Naive thymus-derived CD4-positive, alpha-beta T cell (primary cell): ENCODE data around the gene TNIK. TPM values are rescaled to one million over a fixed set of nuclear protein-coding genes. Genes with fewer than 3 reads are reported as not detected.
A peak's percentile ranks its signal among the peaks of the same experiment; 100 is the strongest.

Source experiments
- ATAC-seq: fragments of 150-1000 bp; cut with Tn5 transposase; 2 replicates; pipeline ENCODE4 v1.10.0; 2021; ENCODE audit warnings: mild to moderate bottlenecking, moderate library complexity
- CTCF ChIA-PET: fragments of 350-600 bp; sonication (Branson Sonifier 250); formaldehyde crosslinking; loops from one replicate; lab custom pipeline; 2021; ENCODE audit warnings: antibody characterized with exemption; lab: Charles Lee
- POLR2A ChIA-PET: fragments of 350-600 bp; sonication (Branson Sonifier 250); formaldehyde crosslinking; loops from one replicate; lab custom pipeline; 2021; ENCODE audit warnings: antibody characterized with exemption, inconsistent platforms; lab: Charles Lee
- DNase-seq, 9 donors: peaks; one replicate each; pipeline versions ENCODE4 v3.0.0 to v3.0.0-alpha.2; 2020 to 2022; ENCODE audit warnings: mixed read lengths in 1 of 9
- H3K27ac ChIP-seq: one replicate; pipeline ENCODE4 v1.7.0; 2013; ENCODE audit warnings: mild to moderate bottlenecking, low read depth, low read length, moderate library complexity
- H3K27me3 ChIP-seq, 2 donors: one replicate each; pipeline ENCODE4 v1.7.0; 2013; ENCODE audit warnings: low read length in 2 of 2, mild to moderate bottlenecking in 2 of 2, moderate library complexity in 2 of 2; ENCODE audit not compliant: control insufficient read depth in 2 of 2, insufficient read depth in 2 of 2
- H3K36me3 ChIP-seq, 3 experiments: 1 replicate in 2 of 3; 2 replicates in 1 of 3; pipeline ENCODE4 v1.7.0; 2013; ENCODE audit warnings: low read length in 3 of 3, mild to moderate bottlenecking in 3 of 3, moderate library complexity in 1 of 3; ENCODE audit not compliant: insufficient read depth in 3 of 3, control insufficient read depth in 2 of 3
- H3K4me1 ChIP-seq, 2 donors: one replicate each; pipeline ENCODE4 v1.7.0; 2013; ENCODE audit warnings: low read length in 2 of 2, mild to moderate bottlenecking in 2 of 2, moderate library complexity in 1 of 2; ENCODE audit not compliant: control insufficient read depth in 2 of 2, insufficient read depth in 2 of 2
- H3K4me3 ChIP-seq: 2 replicates; pipeline ENCODE4 v1.7.0; 2013; ENCODE audit warnings: mild to moderate bottlenecking, low read length
- H3K9me3 ChIP-seq, 3 experiments: 1 replicate in 2 of 3; 2 replicates in 1 of 3; pipeline ENCODE4 v1.7.0; 2013; ENCODE audit warnings: low read length in 3 of 3; ENCODE audit not compliant: control insufficient read depth in 2 of 3
- H3K27ac Mint-ChIP-seq, 9 donors: one replicate each; pipeline ENCODE4 v1.8.0; 2020 to 2022; ENCODE audit warnings: mixed read lengths in 9 of 9, mild to moderate bottlenecking in 8 of 9, moderate library complexity in 5 of 9, inconsistent platforms in 2 of 9
- H3K27me3 Mint-ChIP-seq, 5 donors: one replicate each; pipeline ENCODE4 v1.8.0; 2021 to 2022; ENCODE audit warnings: mixed read lengths in 5 of 5, mild to moderate bottlenecking in 1 of 5
- H3K36me3 Mint-ChIP-seq, 5 donors: one replicate each; pipeline ENCODE4 v1.8.0; 2020 to 2022; ENCODE audit warnings: mixed read lengths in 5 of 5, mild to moderate bottlenecking in 3 of 5, inconsistent platforms in 1 of 5
- H3K4me1 Mint-ChIP-seq, 7 donors: one replicate each; pipeline ENCODE4 v1.8.0; 2020 to 2022; ENCODE audit warnings: mixed read lengths in 7 of 7, mild to moderate bottlenecking in 3 of 7, inconsistent platforms in 1 of 7
- H3K4me3 Mint-ChIP-seq, 10 donors: one replicate each; pipeline ENCODE4 v1.8.0; 2020 to 2022; ENCODE audit warnings: mild to moderate bottlenecking in 10 of 10, mixed read lengths in 10 of 10, moderate library complexity in 6 of 10, inconsistent platforms in 2 of 10
- H3K9me3 Mint-ChIP-seq, 11 donors: one replicate each; pipeline ENCODE4 v1.8.0; 2020 to 2022; ENCODE audit warnings: mixed read lengths in 11 of 11, mild to moderate bottlenecking in 4 of 11, inconsistent platforms in 1 of 11, moderate library complexity in 1 of 11
- intact Hi-C, 2 donors: fragments of 100-400 bp; cut with micrococcal nuclease; formaldehyde crosslinking; loops; one replicate each; pipeline ENCODE4 v1.15.1; 2023
- polyA plus RNA-seq, 2 donors: library from polyadenylated mRNA; unstranded; fragments of 300-500 nt; fragmentation: Illumina TruSeq; gene quantifications; one replicate each; pipeline ENCODE4 v1.2.3, GENCODE V29; 2021
- total RNA-seq, 6 experiments: library from RNA in 5 of 6; stranded (reverse) in 5 of 6; gene quantifications; 1 replicate in 5 of 6; 2 replicates in 1 of 6; pipeline ENCODE4 v1.2.3 and lab custom pipeline; 2021 to 2026

Gene TNIK
- total and polyA plus RNA-seq, 7 experiments from 2014 or later: 20.2 to 74.9 (median 66.3) TPM

DNA sequence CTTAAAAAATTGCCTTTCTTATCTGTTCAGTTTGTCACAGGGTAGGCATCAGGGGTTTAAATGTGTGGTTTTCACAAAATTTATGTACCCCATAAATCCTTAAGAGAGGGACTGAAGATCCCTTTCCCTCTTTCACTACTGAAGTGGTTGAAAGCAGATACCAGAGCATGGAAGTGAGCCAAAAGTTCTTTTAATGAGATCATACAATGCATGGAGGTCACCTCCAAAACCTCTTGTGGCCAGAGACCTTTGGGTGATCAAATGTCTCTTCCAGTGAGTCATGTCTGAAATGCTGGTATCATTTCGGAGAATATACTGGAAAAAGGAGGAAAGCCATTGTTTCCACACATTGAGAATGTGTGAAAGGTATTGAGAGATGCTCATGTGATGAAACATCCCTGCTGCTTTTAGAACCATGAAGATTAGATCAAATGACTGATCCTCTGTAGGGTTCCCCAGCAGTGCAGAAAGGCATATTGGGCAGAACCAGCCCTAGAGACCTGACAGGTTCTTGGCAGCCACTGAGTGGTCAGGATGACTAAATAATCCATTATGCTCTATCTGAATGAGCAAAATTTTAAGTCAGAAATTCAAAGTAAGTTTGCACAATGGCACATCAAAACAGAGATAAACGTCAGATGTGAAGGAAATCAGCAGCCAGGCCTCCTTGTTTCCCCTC is 267.9 kb downstream of the TNIK start:
- H3K27ac Mint-ChIP-seq: no peak overlapping the region
- ChIA-PET POLR2A (interaction anchor here (1.2 kb wide), 1 partner anchor 23 kb away, joined by 3 read pairs; no protein-coding TSS in a partner anchor), CTCF (interaction anchor here (1.1 to 1.2 kb wide), 2 partner anchors 77 to 373 kb away, joined by 3 read pairs; no protein-coding TSS in a partner anchor)
- DNase-seq (no peak), ATAC-seq (no peak)
- intact Hi-C loops: loop anchor here in 1 of 2 donors (5.0 kb wide), 1 partner anchor 75 kb away; no protein-coding TSS in a partner anchor
- Histone ChIP-seq H3K27me3 (no peaks in the 10 kb centered on the region), H3K27ac (no peak overlapping the region), H3K36me3 (peaks cover 0 to 16% (median 0%) of the 10 kb centered on the region in 3 experiments), H3K4me3 (no peak overlapping the region), H3K4me1 (no peaks in the 10 kb centered on the region), H3K9me3 (no peaks in the 10 kb centered on the region)
- peaks cover 6 to 54% (median 47%) of the 10 kb centered on the region in 5 donors for H3K36me3 Mint-ChIP-seq
- H3K27me3 Mint-ChIP-seq: no peaks in the 10 kb centered on the region
- no peak overlapping the region for H3K4me3 Mint-ChIP-seq
- peaks cover 2 to 28% (median 18%) of the 10 kb centered on the region in 7 donors for H3K4me1 Mint-ChIP-seq
- peaks cover 0 to 3% (median 0%) of the 10 kb centered on the region in 11 donors for H3K9me3 Mint-ChIP-seq

DNA sequence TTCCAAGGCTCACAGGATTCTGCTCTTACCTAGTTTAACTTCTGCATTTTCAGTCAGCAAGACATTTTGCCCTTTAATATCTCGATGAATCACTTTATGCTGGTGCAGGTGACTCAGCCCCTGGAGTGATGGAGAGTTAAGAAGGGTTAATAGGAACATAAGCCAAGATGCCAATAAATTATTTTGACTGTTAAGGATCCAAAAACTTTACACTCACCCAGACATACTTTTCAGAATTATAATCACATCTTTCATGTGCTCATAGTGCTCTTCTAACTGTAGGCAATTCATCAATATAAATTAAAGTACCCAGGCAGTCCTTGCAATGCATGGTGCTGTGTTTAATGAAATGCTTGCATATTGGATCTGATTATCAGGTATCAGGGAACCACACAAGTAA is 269.5 kb downstream of the TNIK start:
- H3K27me3 ChIP-seq: no peaks in the 10 kb centered on the region
- ChIA-PET CTCF (no interaction called here), POLR2A (no interaction called here)
- no peak overlapping the region for H3K4me3 ChIP-seq
- H3K36me3 ChIP-seq: peaks cover 0 to 16% (median 0%) of the 10 kb centered on the region in 3 experiments
- DNase-seq: no peak
- no peaks in the 10 kb centered on the region for H3K27me3 Mint-ChIP-seq
- H3K4me3 Mint-ChIP-seq: no peak overlapping the region
- intact Hi-C loops: loop anchor here in 1 of 2 donors (5.0 kb wide), 1 partner anchor 77 kb away; no protein-coding TSS in a partner anchor
- no peak for ATAC-seq
- H3K9me3 ChIP-seq: no peaks in the 10 kb centered on the region
- H3K27ac ChIP-seq: no peak overlapping the region
- peak overlapping the region in 3 of 9 donors; percentile 3 to 28 (median 28) for H3K27ac Mint-ChIP-seq
- H3K4me1 Mint-ChIP-seq: peaks cover 4 to 31% (median 13%) of the 10 kb centered on the region in 7 donors
- H3K9me3 Mint-ChIP-seq: peaks cover 0 to under 1% (median 0%) of the 10 kb centered on the region in 11 donors
- H3K36me3 Mint-ChIP-seq: peaks cover 6 to 51% (median 37%) of the 10 kb centered on the region in 5 donors
- no peaks in the 10 kb centered on the region for H3K4me1 ChIP-seq

DNA sequence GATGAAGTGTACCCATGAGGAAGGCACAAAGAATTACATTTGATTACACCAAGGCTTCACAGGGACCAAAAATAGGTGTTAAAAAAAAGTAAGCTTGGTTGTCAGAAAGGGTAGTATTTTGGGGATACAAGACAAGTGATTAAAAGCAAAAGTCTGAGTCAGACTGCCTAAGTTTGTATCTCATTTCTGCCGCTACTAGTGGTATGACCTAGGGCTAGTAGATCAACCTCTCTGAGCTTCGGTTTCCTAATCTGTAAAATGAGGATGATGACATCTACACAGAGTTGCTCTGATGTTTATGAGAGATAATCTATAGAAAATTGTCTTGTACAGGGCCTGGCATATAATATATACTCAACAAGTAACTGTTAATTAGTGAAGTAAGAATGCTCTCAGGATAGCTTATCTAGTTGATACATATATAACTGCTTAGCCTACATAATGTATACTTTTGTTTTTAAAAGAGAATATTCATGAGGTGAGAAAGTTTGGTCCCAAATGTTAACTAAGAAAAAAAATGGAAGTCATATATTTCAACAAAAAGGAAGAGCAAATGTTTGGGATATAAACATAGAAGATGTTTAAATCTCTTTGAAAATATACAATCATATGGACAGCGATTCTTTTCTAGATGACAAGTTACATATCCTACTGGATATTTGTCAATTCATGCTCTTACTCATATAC is 270.7 kb downstream of the TNIK start:
- Histone ChIP-seq H3K27me3 (no peaks in the 10 kb centered on the region), H3K4me3 (no peak overlapping the region), H3K4me1 (no peaks in the 10 kb centered on the region), H3K27ac (no peak overlapping the region), H3K9me3 (no peaks in the 10 kb centered on the region), H3K36me3 (peaks cover 0 to 17% (median 0%) of the 10 kb centered on the region in 3 experiments)
- Mint-ChIP-seq H3K4me3 (no peak overlapping the region), H3K27ac (peak overlapping the region in 6 of 9 donors; percentile 10 to 36 (median 16)), H3K27me3 (no peaks in the 10 kb centered on the region), H3K4me1 (peaks cover 10 to 40% (median 12%) of the 10 kb centered on the region in 7 donors), H3K9me3 (no peaks in the 10 kb centered on the region), H3K36me3 (peaks cover 6 to 53% (median 37%) of the 10 kb centered on the region in 5 donors)
- ATAC-seq: no peak
- intact Hi-C loops: loop anchor here in 1 of 2 donors (5.0 kb wide), 2 partner anchors 78 to 98 kb away; no protein-coding TSS in a partner anchor
- no peak for DNase-seq
- ChIA-PET POLR2A (interaction anchor here (0.8 to 1.0 kb wide), 2 partner anchors 34 to 66 kb away, joined by 3 to 5 read pairs; no protein-coding TSS in a partner anchor), CTCF (interaction anchor here (0.6 to 3.9 kb wide), 7 partner anchors 9 to 377 kb away, joined by 3 to 25 read pairs (median 3); no protein-coding TSS in a partner anchor)

GRCh38 chr3:171187706-171188290 is 272.4 kb downstream of the TNIK start:
- no peak overlapping the region for H3K4me3 ChIP-seq
- Mint-ChIP-seq H3K36me3 (peaks cover 11 to 44% (median 32%) of the 10 kb centered on the region in 5 donors), H3K27me3 (no peaks in the 10 kb centered on the region), H3K4me1 (peaks cover 9 to 50% (median 19%) of the 10 kb centered on the region in 7 donors), H3K9me3 (no peaks in the 10 kb centered on the region), H3K27ac (no peak overlapping the region), H3K4me3 (no peak overlapping the region)
- intact Hi-C loops: loop anchor here (1.0 to 5.0 kb wide), 8 partner anchors 87 to 380 kb away; partner anchors contain the start of gene TNIK (in 1 of the 2)
- DNase-seq: peak in 5 of 9 donors; percentile 6 to 43 (median 31)
- H3K4me1 ChIP-seq: no peaks in the 10 kb centered on the region
- H3K9me3 ChIP-seq: no peaks in the 10 kb centered on the region
- no peaks in the 10 kb centered on the region for H3K27me3 ChIP-seq
- peak; percentile 68 for ATAC-seq
- CTCF ChIA-PET: interaction anchor here (0.6 to 3.9 kb wide), 11 partner anchors 8 to 387 kb away, joined by 3 to 25 read pairs (median 4); no protein-coding TSS in a partner anchor
- POLR2A ChIA-PET: interaction anchor here (1.7 kb wide), 1 partner anchor 273 kb away, joined by 5 read pairs; no protein-coding TSS in a partner anchor
- no peak overlapping the region for H3K27ac ChIP-seq
- H3K36me3 ChIP-seq: peaks cover 0 to 23% (median 0%) of the 10 kb centered on the region in 3 experiments

GRCh38 chr3:171186817-171187500 is 273.2 kb downstream of the TNIK start:
- ATAC-seq: no peak
- no peaks in the 10 kb centered on the region for H3K27me3 Mint-ChIP-seq
- no peaks in the 10 kb centered on the region for H3K4me1 ChIP-seq
- H3K36me3 Mint-ChIP-seq: peaks cover 17 to 44% (median 32%) of the 10 kb centered on the region in 5 donors
- ChIA-PET CTCF (interaction anchor here (0.7 to 3.9 kb wide), 8 partner anchors 20 to 388 kb away, joined by 3 to 25 read pairs (median 4); no protein-coding TSS in a partner anchor), POLR2A (interaction anchor here (0.5 to 1.7 kb wide), 3 partner anchors 273 to 291 kb away, joined by 4 to 5 read pairs (median 5); no protein-coding TSS in a partner anchor)
- H3K27me3 ChIP-seq: no peaks in the 10 kb centered on the region
- no peak overlapping the region for H3K4me3 Mint-ChIP-seq
- no peak overlapping the region for H3K27ac ChIP-seq
- H3K4me1 Mint-ChIP-seq: peaks cover 11 to 52% (median 26%) of the 10 kb centered on the region in 7 donors
- H3K4me3 ChIP-seq: no peak overlapping the region
- H3K9me3 Mint-ChIP-seq: peaks cover 0 to 3% (median 0%) of the 10 kb centered on the region in 11 donors
- no peak overlapping the region for H3K27ac Mint-ChIP-seq
- no peak for DNase-seq
- intact Hi-C loops: loop anchor here (1.0 to 5.0 kb wide), 8 partner anchors 87 to 380 kb away; partner anchors contain the start of gene TNIK (in 1 of the 2)
- no peaks in the 10 kb centered on the region for H3K9me3 ChIP-seq
- H3K36me3 ChIP-seq: peaks cover 0 to 29% (median 0%) of the 10 kb centered on the region in 3 experiments
